H9 (cell line): ENCODE measurements around the gene IMMP2L. TPM values are rescaled to one million over a fixed set of nuclear protein-coding genes. Genes with fewer than 3 reads are reported as not detected.

Experiments
- DNase-seq: peaks from one replicate; pipeline ENCODE4 v3.0.0-alpha.2; 2017
- H2AFZ ChIP-seq: one replicate; pipeline ENCODE4 v1.6.1; 2013; ENCODE audit warnings: mild to moderate bottlenecking, low read length, control low read depth, moderate library complexity
- H2AK5ac ChIP-seq: 2 replicates; pipeline ENCODE4 v1.6.1; 2013; ENCODE audit warnings: low read length, control low read depth, mixed read lengths; ENCODE audit not compliant: insufficient read length
- H2BK120ac ChIP-seq: one replicate; pipeline ENCODE4 v1.6.1; 2013; ENCODE audit warnings: low read depth, mild to moderate bottlenecking, low read length, control low read depth, inconsistent platforms; ENCODE audit not compliant: poor library complexity, severe bottlenecking
- H2BK12ac ChIP-seq: 2 replicates; pipeline ENCODE4 v1.6.1; 2013; ENCODE audit warnings: low read length, control low read depth, mixed read lengths, low read depth; ENCODE audit not compliant: insufficient read length
- H2BK15ac ChIP-seq: 2 replicates; pipeline ENCODE4 v1.6.1; 2013; ENCODE audit warnings: low read depth, low read length, control low read depth
- H2BK20ac ChIP-seq: one replicate; pipeline ENCODE4 v1.6.1; 2013; ENCODE audit warnings: low read depth, mild to moderate bottlenecking, low read length, control low read depth, inconsistent platforms; ENCODE audit not compliant: poor library complexity, severe bottlenecking
- H2BK5ac ChIP-seq: 2 replicates; pipeline ENCODE4 v1.6.1; 2013; ENCODE audit warnings: low read length, control low read depth, mixed read lengths; ENCODE audit not compliant: insufficient read length
- H3K14ac ChIP-seq: 2 replicates; pipeline ENCODE4 v1.6.1; 2013; ENCODE audit warnings: low read length, control low read depth; ENCODE audit not compliant: insufficient read depth
- H3K18ac ChIP-seq: 2 replicates; pipeline ENCODE4 v1.6.1; 2013; ENCODE audit warnings: low read depth, mild to moderate bottlenecking, mixed read lengths, low read length, control low read depth; ENCODE audit not compliant: insufficient read length
- H3K23ac ChIP-seq: 2 replicates; pipeline ENCODE4 v1.6.1; 2013; ENCODE audit warnings: low read length, control low read depth, mixed read lengths, low read depth; ENCODE audit not compliant: insufficient read length
- H3K23me2 ChIP-seq: 2 replicates; pipeline ENCODE4 v1.6.1; 2013; ENCODE audit warnings: low read depth, mild to moderate bottlenecking, mixed read lengths, low read length, control low read depth; ENCODE audit not compliant: insufficient read length, poor library complexity, severe bottlenecking
- H3K27ac ChIP-seq: 2 replicates; pipeline ENCODE4 v1.5.1; 2013; ENCODE audit warnings: low read length, control low read depth, mixed read lengths, low read depth; ENCODE audit not compliant: insufficient read length
- H3K27me3 ChIP-seq: 2 replicates; pipeline ENCODE4 v1.6.1; 2013; ENCODE audit warnings: low read length, control low read depth, inconsistent platforms; ENCODE audit not compliant: insufficient read depth
- H3K4ac ChIP-seq: 2 replicates; pipeline ENCODE4 v1.6.1; 2013; ENCODE audit warnings: low read depth, mild to moderate bottlenecking, control low read depth, inconsistent platforms, low read length, moderate library complexity
- H3K4me1 ChIP-seq: 2 replicates; pipeline ENCODE4 v1.6.1; 2013; ENCODE audit warnings: low read length, control low read depth, inconsistent platforms; ENCODE audit not compliant: insufficient read depth
- H3K4me2 ChIP-seq: 2 replicates; pipeline ENCODE4 v1.6.1; 2013; ENCODE audit warnings: low read length, control low read depth, mixed read lengths; ENCODE audit not compliant: insufficient read length, insufficient read depth
- H3K56ac ChIP-seq: 2 replicates; pipeline ENCODE4 v1.6.1; 2013; ENCODE audit warnings: low read depth, mild to moderate bottlenecking, mixed read lengths, low read length, control low read depth; ENCODE audit not compliant: insufficient read length
- H3K79me1 ChIP-seq: 2 replicates; pipeline ENCODE4 v1.6.1; 2013; ENCODE audit warnings: low read depth, mild to moderate bottlenecking, moderate library complexity, low read length, control low read depth, inconsistent platforms; ENCODE audit not compliant: insufficient read depth, poor library complexity, severe bottlenecking
- H3K79me2 ChIP-seq: 2 replicates; pipeline ENCODE4 v1.6.1; 2013; ENCODE audit warnings: low read length, control low read depth, inconsistent platforms; ENCODE audit not compliant: insufficient read depth
- H3K9ac ChIP-seq: 2 replicates; pipeline ENCODE4 v1.6.1; 2013; ENCODE audit warnings: low read length, control low read depth, mixed read lengths; ENCODE audit not compliant: insufficient read length; ENCODE audit errors: extremely low read depth
- H3K9me3 ChIP-seq: one replicate; pipeline ENCODE4 v1.6.1; 2013; ENCODE audit warnings: low read depth, low read length, inconsistent platforms; ENCODE audit not compliant: control insufficient read depth
- H3T11ph ChIP-seq: one replicate; pipeline ENCODE4 v1.6.1; 2013; ENCODE audit warnings: mild to moderate bottlenecking, low read length, control low read depth, inconsistent platforms
- H4K20me1 ChIP-seq: one replicate; pipeline ENCODE4 v1.6.1; 2013; ENCODE audit not compliant: control insufficient read depth, insufficient read length, insufficient read depth
- H4K5ac ChIP-seq: 2 replicates; pipeline ENCODE4 v1.6.1; 2013; ENCODE audit warnings: low read depth, mild to moderate bottlenecking, mixed read lengths, low read length, control low read depth; ENCODE audit not compliant: insufficient read length
- H4K8ac ChIP-seq: replicated peaks from 2 replicates; pipeline ENCODE4 v1.6.1; 2013; ENCODE audit warnings: low read length, control low read depth, mixed read lengths, low read depth; ENCODE audit not compliant: insufficient read length
- H4K91ac ChIP-seq: 2 replicates; pipeline ENCODE4 v1.6.1; 2013; ENCODE audit warnings: low read depth, mild to moderate bottlenecking, moderate library complexity, mixed read lengths, low read length, control low read depth; ENCODE audit not compliant: insufficient read length
- H3K27ac Mint-ChIP-seq, 3 experiments: 2 replicates in 2 of 3; 3 replicates in 1 of 3; pipeline ENCODE4 v1.8.0; 2020 to 2021; ENCODE audit warnings: mixed read lengths in 3 of 3, mild to moderate bottlenecking in 1 of 3, moderate library complexity in 1 of 3
- H3K27me3 Mint-ChIP-seq: 2 replicates; pipeline ENCODE4 v1.8.0; 2021; ENCODE audit warnings: low read depth, mild to moderate bottlenecking, moderate library complexity, mixed read lengths
- H3K36me3 Mint-ChIP-seq, 3 experiments: 2 replicates in 2 of 3; 3 replicates in 1 of 3; pipeline ENCODE4 v1.8.0; 2020 to 2021; ENCODE audit warnings: low read depth in 3 of 3, mixed read lengths in 3 of 3; ENCODE audit not compliant: insufficient read depth in 1 of 3
- H3K4me1 Mint-ChIP-seq, 2 experiments: 2 replicates each; pipeline ENCODE4 v1.8.0; 2020; ENCODE audit warnings: mixed read lengths in 2 of 2
- H3K4me3 Mint-ChIP-seq, 2 experiments: 2 replicates in 1 of 2; 3 replicates in 1 of 2; pipeline ENCODE4 v1.8.0; 2020 to 2021; ENCODE audit warnings: mild to moderate bottlenecking in 2 of 2, mixed read lengths in 2 of 2, moderate library complexity in 1 of 2
- H3K9me3 Mint-ChIP-seq, 2 experiments: 2 replicates in 1 of 2; 3 replicates in 1 of 2; pipeline ENCODE4 v1.8.0; 2020; ENCODE audit warnings: mild to moderate bottlenecking in 2 of 2, mixed read lengths in 2 of 2, moderate library complexity in 1 of 2
- WGBS: extraction: QIAGEN DNeasy Blood & Tissue Kit; methylation state at CpG from one replicate; pipeline ENCODE4 v1.1.7; 2013; ENCODE audit warnings: missing lambda C conversion rate, low lambda C conversion rate, mixed read lengths; ENCODE audit not compliant: insufficient read length; ENCODE audit errors: extremely low coverage; 5-methylcytosine and 5-hydroxymethylcytosine counted together
- total RNA-seq: library from RNA; stranded (reverse); gene quantifications from 2 replicates; pipeline ENCODE4 v1.2.1, GENCODE V29; 2021
- TF ChIP-seq, protein P1 (sequence below): fragments of 200-600 bp; sonication (generic); conservative IDR thresholded peaks from 3 replicates; pipeline ENCODE4 v1.8.0; 2021; ENCODE audit warnings: antibody characterized with exemption, mild to moderate bottlenecking

IMMP2L gene
- total RNA-seq, 1 experiment from 2014 or later = 14.7 TPM

DNA sequence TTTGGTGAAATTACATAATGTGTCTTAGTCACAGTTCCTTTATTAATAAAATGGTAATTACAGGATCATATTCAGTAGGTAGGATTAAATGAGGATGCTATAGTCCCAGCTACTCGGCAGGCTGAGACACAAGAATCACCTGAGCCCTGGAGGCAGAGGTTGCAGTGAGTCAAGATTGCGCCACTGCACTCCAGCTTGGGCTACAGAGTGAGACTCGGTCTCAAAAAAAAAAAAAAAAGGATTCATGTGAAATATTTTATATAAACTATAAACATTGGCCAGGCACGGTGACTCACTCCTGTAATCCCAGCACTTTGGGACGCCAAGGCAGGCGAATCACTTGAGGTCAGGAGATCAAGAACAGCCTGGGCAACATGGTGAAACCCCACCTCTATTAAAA is 197.9 kb downstream of the IMMP2L start:
- Histone ChIP-seq H3K56ac (no peak overlapping the region), H4K8ac (no peak overlapping the region), H3K79me2 (no peaks in the 10 kb centered on the region), H2BK20ac (no peak overlapping the region), H3K27me3 (no peaks in the 10 kb centered on the region), H2AFZ (no peak overlapping the region), H4K20me1 (no peaks in the 10 kb centered on the region), H3K23me2 (no peaks in the 10 kb centered on the region), H3K9ac (no peak overlapping the region), H2AK5ac (no peak overlapping the region), H3K79me1 (no peaks in the 10 kb centered on the region), H3K18ac (no peak overlapping the region), H3K4me2 (no peak overlapping the region), H3K4ac (no peak overlapping the region), H4K91ac (no peak overlapping the region), H2BK15ac (no peak overlapping the region), H3K23ac (no peak overlapping the region), H3T11ph (no peak overlapping the region), H2BK12ac (no peak overlapping the region), H4K5ac (no peak overlapping the region), H2BK120ac (no peak overlapping the region), H3K27ac (no peak overlapping the region), H3K4me1 (no peaks in the 10 kb centered on the region), H3K14ac (no peak overlapping the region), H3K9me3 (no peaks in the 10 kb centered on the region), H2BK5ac (no peak overlapping the region)
- no peak for DNase-seq
- no peak overlapping the region for H3K27ac Mint-ChIP-seq
- H3K4me1 Mint-ChIP-seq = peaks cover 5 to 10% of the 10 kb centered on the region in 2 experiments; a peak in 3 of 4 replicates
- no peak overlapping the region for H3K4me3 Mint-ChIP-seq
- TF ChIP-seq, protein P1, sequence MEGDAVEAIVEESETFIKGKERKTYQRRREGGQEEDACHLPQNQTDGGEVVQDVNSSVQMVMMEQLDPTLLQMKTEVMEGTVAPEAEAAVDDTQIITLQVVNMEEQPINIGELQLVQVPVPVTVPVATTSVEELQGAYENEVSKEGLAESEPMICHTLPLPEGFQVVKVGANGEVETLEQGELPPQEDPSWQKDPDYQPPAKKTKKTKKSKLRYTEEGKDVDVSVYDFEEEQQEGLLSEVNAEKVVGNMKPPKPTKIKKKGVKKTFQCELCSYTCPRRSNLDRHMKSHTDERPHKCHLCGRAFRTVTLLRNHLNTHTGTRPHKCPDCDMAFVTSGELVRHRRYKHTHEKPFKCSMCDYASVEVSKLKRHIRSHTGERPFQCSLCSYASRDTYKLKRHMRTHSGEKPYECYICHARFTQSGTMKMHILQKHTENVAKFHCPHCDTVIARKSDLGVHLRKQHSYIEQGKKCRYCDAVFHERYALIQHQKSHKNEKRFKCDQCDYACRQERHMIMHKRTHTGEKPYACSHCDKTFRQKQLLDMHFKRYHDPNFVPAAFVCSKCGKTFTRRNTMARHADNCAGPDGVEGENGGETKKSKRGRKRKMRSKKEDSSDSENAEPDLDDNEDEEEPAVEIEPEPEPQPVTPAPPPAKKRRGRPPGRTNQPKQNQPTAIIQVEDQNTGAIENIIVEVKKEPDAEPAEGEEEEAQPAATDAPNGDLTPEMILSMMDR = no peak
- H3K9me3 Mint-ChIP-seq = no peaks in the 10 kb centered on the region
- H3K36me3 Mint-ChIP-seq = no peaks in the 10 kb centered on the region
- H3K27me3 Mint-ChIP-seq = no peaks in the 10 kb centered on the region
- no CpG with 5 or more reads among the region's 6 CpGs for WGBS
